Esophagus mucosa (tissue), 1 donor: Measurements from ENCODE around the gene TMEM132C. TPM values are rescaled to one million over a fixed set of nuclear protein-coding genes. Genes with fewer than 3 reads are reported as not detected.

ENCODE experiments used
- ATAC-seq: fragments of 200-7000 bp; cut with Tn5 transposase; one replicate; pipeline ENCODE4 v1.9.1; 2020
- total RNA-seq: library from RNA; stranded (reverse); gene quantifications from one replicate; pipeline ENCODE4 v1.2.4, GENCODE V29; 2023
- donor health status: DM: yes; HTN: yes; CAD: no.

TMEM132C gene
- total RNA-seq, 1 donor from 2014 or later, result 0.16 TPM

- ATAC-seq, result no peak
Measured at GRCh38 chr12:128421375-128421774, 154.4 kb downstream of the TMEM132C start.

GRCh38 chr12:128423205-128423604 lies 156.2 kb downstream of the TMEM132C start:
- ATAC-seq, result no peak

- ATAC-seq, result no peak
Measured at GRCh38 chr12:128424931-128425431, 158.0 kb downstream of the TMEM132C start.

GRCh38 chr12:128425666-128426331 lies 158.8 kb downstream of the TMEM132C start:
- ATAC-seq, result no peak

GRCh38 chr12:128426511-128426910 lies 159.5 kb downstream of the TMEM132C start:
- ATAC-seq, result no peak

GRCh38 chr12:128439796-128440195 lies 172.8 kb downstream of the TMEM132C start:
- ATAC-seq, result no peak

GRCh38 chr12:128442096-128442495 lies 175.1 kb downstream of the TMEM132C start:
- no peak for ATAC-seq

GRCh38 chr12:128444598-128444997 lies 177.6 kb downstream of the TMEM132C start:
- no peak for ATAC-seq

GRCh38 chr12:128445415-128446127 lies 178.6 kb downstream of the TMEM132C start:
- no peak for ATAC-seq

- no peak for ATAC-seq
Measured at GRCh38 chr12:128449146-128449894, 182.3 kb downstream of the TMEM132C start.

GRCh38 chr12:128450810-128451209 lies 183.8 kb downstream of the TMEM132C start:
- no peak for ATAC-seq

- ATAC-seq, result no peak
Measured at GRCh38 chr12:128455851-128456250, 188.9 kb downstream of the TMEM132C start.

GRCh38 chr12:128456922-128457321 lies 190.0 kb downstream of the TMEM132C start:
- no peak for ATAC-seq

- ATAC-seq, result no peak
Measured at GRCh38 chr12:128458301-128458974, 191.5 kb downstream of the TMEM132C start.

- ATAC-seq, result no peak
Measured at GRCh38 chr12:128459067-128459466, 192.1 kb downstream of the TMEM132C start.

- no peak for ATAC-seq
Measured at GRCh38 chr12:128463881-128464280, 196.9 kb downstream of the TMEM132C start.

GRCh38 chr12:128467882-128468281 lies 200.9 kb downstream of the TMEM132C start:
- ATAC-seq, result no peak

- no peak for ATAC-seq
Measured at GRCh38 chr12:128468926-128469325, 202.0 kb downstream of the TMEM132C start.

- ATAC-seq, result no peak
Measured at GRCh38 chr12:128471491-128471890, 204.5 kb downstream of the TMEM132C start.

- no peak for ATAC-seq
Measured at GRCh38 chr12:128474916-128475315, 207.9 kb downstream of the TMEM132C start.

GRCh38 chr12:128476266-128476665 lies 209.3 kb downstream of the TMEM132C start:
- ATAC-seq, result no peak

GRCh38 chr12:128483526-128484255 lies 216.7 kb downstream of the TMEM132C start:
- no peak for ATAC-seq
